ENCODE measurements around the gene TEX101. TPM values are rescaled to one million over a fixed set of nuclear protein-coding genes. Genes with fewer than 3 reads are reported as not detected.
A peak's percentile ranks its signal among the peaks of the same experiment; 100 is the strongest.

TEX101 gene
- total RNA-seq, 1 experiment from 2014 or later = not detected

GRCh38 chr19:43465468-43466120 is 50.9 kb downstream of the TEX101 start, which contains the start of gene LYPD3:
Gene LYPD3 (minus strand): TSS chr19:43465608. CDS start chr19:43465571, 37 bp downstream.
- CTCF ChIA-PET = interaction anchor here (1.2 kb wide), 1 partner anchor 54 kb away, joined by 4 read pairs; no protein-coding TSS in a partner anchor

GRCh38 chr19:43466793-43467192 is 52.1 kb downstream of the TEX101 start:
- Histone ChIP-seq H4K20me1 (ENCODE audit: insufficient read depth) (0 out of 2 replicates have a peak, but pooled peaks cover 6% of the 10 kb centered on the region), H3K79me2 (ENCODE audit: low read depth) (peaks cover 15% of the 10 kb centered on the region), H3K27ac (peak overlapping the region; percentile 92), H3K36me3 (ENCODE audit: low read depth) (peaks cover 9% of the 10 kb centered on the region; the same call in 1 of the 2 replicates), H3K4me2 (peak overlapping the region; percentile 65; the same call in 1 of the 2 replicates), H3K27me3 (ENCODE audit: insufficient read depth, low read depth) (no peaks in the 10 kb centered on the region), H3K4me3 (no peak overlapping the region), H2AFZ (no peak overlapping the region), H3K9me3 (ENCODE audit: insufficient read depth, low read depth) (no peaks in the 10 kb centered on the region), H3F3A (ENCODE audit: insufficient read depth, low read depth) (peaks cover 74% of the 10 kb centered on the region), H3K9me2 (ENCODE audit: insufficient read depth) (no peaks in the 10 kb centered on the region), H3K4me1 (replicated peaks; ENCODE audit: insufficient read depth) (peaks cover 57% of the 10 kb centered on the region)
- DNase-seq = no peak
- intact Hi-C loops (cut with micrococcal nuclease; ENCODE audit: unreplicated experiment) = loop anchor here (5.0 kb wide), 1 partner anchor 51 kb away; no protein-coding TSS in a partner anchor
- CTCF ChIA-PET = interaction anchor here (0.7 kb wide), 1 partner anchor 58 kb away, joined by 3 read pairs; no protein-coding TSS in a partner anchor
- TF ChIP-seq CTCF (conservative IDR thresholded peaks at IDR 0.05) (no peak), EZH2 (IDR thresholded peaks at IDR 0.05; ENCODE audit: low read depth) (no peak)
- BruUV-seq (replicated peaks) = no TSS peak
- POLR2A ChIA-PET (ENCODE audit: unreplicated experiment) = no interaction called here

More at GRCh38 chr19:43465468-43466120, 50.9 kb downstream of the TEX101 start, which contains the start of gene LYPD3:
- intact Hi-C loops (cut with micrococcal nuclease; ENCODE audit: unreplicated experiment) = loop anchor here (1.0 to 5.0 kb wide), 2 partner anchors 39 to 52 kb away; partner anchors contain the start of gene PHLDB3
- Histone ChIP-seq H3K79me2 (ENCODE audit: low read depth) (peaks cover 15% of the 10 kb centered on the region), H3K27me3 (ENCODE audit: insufficient read depth, low read depth) (no peaks in the 10 kb centered on the region), H3K4me1 (replicated peaks; ENCODE audit: insufficient read depth) (peaks cover 47% of the 10 kb centered on the region), H4K20me1 (ENCODE audit: insufficient read depth) (0 out of 2 replicates have a peak, but pooled peaks cover 6% of the 10 kb centered on the region), H3K4me3 (peak within 1 kb of the TSS; percentile 80), H3K9me2 (ENCODE audit: insufficient read depth) (no peaks in the 10 kb centered on the region), H3K9me3 (ENCODE audit: insufficient read depth, low read depth) (no peaks in the 10 kb centered on the region), H3K4me2 (peak within 1 kb of the TSS; percentile 95), H3K27ac (peak within 1 kb of the TSS; percentile 63), H2AFZ (peak within 1 kb of the TSS; percentile 68), H3F3A (ENCODE audit: insufficient read depth, low read depth) (peaks cover 66% of the 10 kb centered on the region), H3K36me3 (ENCODE audit: low read depth) (peaks cover 11% of the 10 kb centered on the region; the same call in 1 of the 2 replicates)
- TSS peak; percentile 61 for BruUV-seq (replicated peaks)
- TF ChIP-seq EZH2 (IDR thresholded peaks at IDR 0.05; ENCODE audit: low read depth) (no peak), CTCF (conservative IDR thresholded peaks at IDR 0.05) (no peak)
- POLR2A ChIA-PET (ENCODE audit: unreplicated experiment) = interaction anchor here (0.7 to 1.0 kb wide), 4 partner anchors 11 to 289 kb away, joined by 4 to 44 read pairs (median 10); partner anchors contain the start of gene SMG9
- peak; percentile 91 to 94 for DNase-seq

- peaks cover 5% of the 10 kb centered on the region; the same call in 1 of the 2 replicates for H3K36me3 ChIP-seq (ENCODE audit: low read depth)
- H3K27ac ChIP-seq = peak overlapping the region; percentile 92
- H3F3A ChIP-seq (ENCODE audit: insufficient read depth, low read depth) = peaks cover 72% of the 10 kb centered on the region
- H3K4me1 ChIP-seq (replicated peaks; ENCODE audit: insufficient read depth) = peaks cover 57% of the 10 kb centered on the region
- no peaks in the 10 kb centered on the region for H3K27me3 ChIP-seq (ENCODE audit: insufficient read depth, low read depth)
- 0 out of 2 replicates have a peak, but pooled peaks cover 6% of the 10 kb centered on the region for H4K20me1 ChIP-seq (ENCODE audit: insufficient read depth)
- no peak for TF ChIP-seq CTCF (conservative IDR thresholded peaks at IDR 0.05)
- no peak for TF ChIP-seq EZH2 (IDR thresholded peaks at IDR 0.05; ENCODE audit: low read depth)
- ChIA-PET POLR2A (ENCODE audit: unreplicated experiment) (interaction anchor here (0.6 to 0.7 kb wide), 2 partner anchors 64 to 201 kb away, joined by 3 to 6 read pairs; no protein-coding TSS in a partner anchor), CTCF (no interaction called here)
- H3K4me2 ChIP-seq = peak overlapping the region; percentile 65
- H2AFZ ChIP-seq = no peak overlapping the region; the same call in 1 of the 2 replicates
- no peak overlapping the region for H3K4me3 ChIP-seq
- no peaks in the 10 kb centered on the region for H3K9me2 ChIP-seq (ENCODE audit: insufficient read depth)
- no peak for DNase-seq
- H3K79me2 ChIP-seq (ENCODE audit: low read depth) = peaks cover 15% of the 10 kb centered on the region
- intact Hi-C loops (cut with micrococcal nuclease; ENCODE audit: unreplicated experiment) = loop anchor here (5.0 kb wide), 1 partner anchor 50 kb away; no protein-coding TSS in a partner anchor
- BruUV-seq (replicated peaks) = no TSS peak
- no peaks in the 10 kb centered on the region for H3K9me3 ChIP-seq (ENCODE audit: insufficient read depth, low read depth)
Observed at GRCh38 chr19:43467276-43467675, 52.6 kb downstream of the TEX101 start.
